NCI-H82 (cell line): ENCODE data around the gene THUMPD3.

Source experiments
- DNase-seq: peaks from one replicate; lab custom pipeline; 2025; lab: John Stamatoyannopoulos, UW

Gene THUMPD3

DNA sequence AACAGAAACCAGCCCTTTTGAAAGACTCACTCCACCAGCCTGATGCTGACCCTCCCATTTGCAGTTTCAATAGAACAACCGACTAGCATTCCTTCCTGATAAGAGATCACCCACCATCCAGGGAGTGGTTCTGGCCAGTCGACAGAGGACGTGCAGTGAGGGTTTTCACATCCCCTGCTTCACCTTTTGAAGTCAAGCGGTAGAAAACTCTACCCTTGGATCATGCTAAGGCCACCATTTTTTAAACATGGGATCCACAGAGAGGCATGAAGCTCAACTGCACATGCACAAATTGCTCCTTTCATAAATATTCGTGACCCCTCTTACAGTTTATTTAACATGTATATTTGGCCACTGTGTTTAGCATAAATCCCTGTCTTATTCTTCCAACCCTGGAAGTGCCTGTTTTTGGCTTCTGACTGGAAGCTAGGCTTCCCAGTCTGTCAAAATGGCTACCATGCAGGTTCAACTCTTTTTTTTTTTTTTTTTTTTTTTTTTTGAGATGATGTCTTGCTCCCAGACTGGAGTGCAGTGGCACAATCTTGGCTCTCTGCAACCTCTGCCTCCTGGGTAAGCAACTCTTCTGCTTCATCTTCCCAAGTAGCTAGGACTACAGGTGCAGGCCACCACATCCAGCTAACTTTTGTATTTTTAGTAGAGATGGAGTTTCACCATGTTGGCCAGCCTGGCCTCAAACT, 1.0 kb upstream of the THUMPD3 start:
- no peak for DNase-seq

DNA sequence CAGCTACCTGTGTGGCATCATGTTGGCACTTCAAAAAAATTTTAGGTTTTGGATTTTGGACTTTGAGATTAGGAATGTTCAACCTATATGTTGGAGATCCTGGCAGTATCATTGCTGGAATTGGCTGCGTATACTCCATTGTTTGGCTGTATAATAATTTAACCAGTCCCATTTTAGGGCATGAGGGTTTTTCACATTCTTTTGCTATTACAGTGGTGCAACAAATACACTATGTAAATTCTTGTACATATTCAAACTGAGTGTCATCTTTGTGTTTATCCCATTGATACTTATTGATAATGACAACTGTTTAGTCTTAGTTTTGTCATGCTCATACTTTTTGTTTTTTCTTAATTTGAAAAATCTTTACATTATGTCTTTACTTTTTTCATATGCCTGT, 6.7 kb downstream of the THUMPD3 start:
- DNase-seq = no peak

DNA sequence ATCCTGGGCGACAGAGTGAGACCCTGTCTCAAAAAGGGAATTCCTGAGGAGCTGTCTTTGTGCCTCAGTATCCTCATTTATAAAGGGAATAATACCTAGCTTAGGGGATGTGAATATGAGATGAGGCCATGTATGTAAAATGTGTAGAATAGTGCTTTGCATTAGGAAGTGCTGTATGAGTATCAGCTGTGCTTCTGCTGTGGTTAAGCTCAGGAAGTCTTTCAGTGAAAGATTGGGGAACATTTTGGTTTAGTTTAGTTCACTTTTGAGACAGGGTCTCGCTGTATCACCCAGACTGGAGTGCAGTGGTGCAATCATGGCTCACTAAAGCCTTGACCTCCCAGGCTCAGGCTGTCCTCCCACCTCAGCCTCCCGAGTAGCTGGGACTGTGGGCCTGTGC, 10.6 kb downstream of the THUMPD3 start:
- no peak for DNase-seq

DNA sequence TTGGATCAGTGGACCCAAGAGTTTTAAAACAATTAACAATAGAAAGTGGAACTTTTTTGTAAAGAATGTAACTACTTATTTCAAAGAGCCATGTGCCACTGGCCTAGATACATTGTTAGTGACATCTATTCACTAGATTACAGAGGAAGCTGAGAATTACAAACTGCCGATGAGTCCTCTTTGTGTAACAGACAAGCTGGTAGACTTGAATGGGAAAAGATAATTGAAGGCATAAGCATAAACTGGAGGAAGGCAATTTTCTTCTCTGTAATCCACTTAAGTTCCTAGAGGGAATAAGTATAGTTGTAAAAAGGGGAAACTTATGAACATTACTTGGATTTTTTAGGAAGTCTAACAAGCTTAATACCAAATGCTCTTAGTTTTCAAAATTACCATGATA, 15.1 kb downstream of the THUMPD3 start:
- DNase-seq = peak; percentile 22

DNA sequence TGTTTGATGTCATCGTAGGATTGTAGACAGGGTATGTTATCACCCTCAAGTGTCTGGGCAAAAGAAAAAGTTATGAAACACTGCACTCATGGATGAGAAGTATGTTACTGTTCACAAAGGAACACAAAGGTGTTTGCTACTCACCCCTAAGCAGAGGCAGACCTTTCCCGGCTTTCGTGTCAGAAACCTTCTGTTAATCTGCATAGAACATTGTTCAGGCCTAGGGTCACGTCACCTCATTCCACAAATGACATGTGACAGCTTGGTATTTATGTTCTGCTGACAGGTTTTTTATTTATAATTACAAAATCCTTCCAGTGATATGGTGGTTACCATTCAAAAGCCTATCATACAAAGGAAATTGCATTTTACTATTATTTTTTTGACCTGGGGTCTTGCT, 16.5 kb downstream of the THUMPD3 start:
- no peak for DNase-seq

DNA sequence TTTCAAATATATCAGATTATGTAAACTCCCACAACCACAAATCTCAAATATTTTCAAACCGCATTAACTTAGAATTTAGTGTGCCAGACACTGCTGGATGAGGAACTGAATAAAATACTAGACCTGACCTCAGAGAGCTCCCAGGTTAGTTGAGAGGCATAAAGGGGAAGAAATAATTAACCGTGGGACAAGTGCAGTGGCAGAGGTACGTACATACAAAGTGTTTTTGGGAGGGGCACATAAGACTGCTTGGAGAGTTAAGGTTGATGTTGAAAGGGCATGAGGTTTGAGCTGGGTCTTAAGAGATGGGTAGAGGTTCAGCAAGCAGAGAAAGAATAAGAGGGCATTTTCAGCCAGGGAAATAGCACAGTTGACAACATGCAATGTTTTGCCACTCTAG, 17.2 kb downstream of the THUMPD3 start:
- DNase-seq = no peak

DNA sequence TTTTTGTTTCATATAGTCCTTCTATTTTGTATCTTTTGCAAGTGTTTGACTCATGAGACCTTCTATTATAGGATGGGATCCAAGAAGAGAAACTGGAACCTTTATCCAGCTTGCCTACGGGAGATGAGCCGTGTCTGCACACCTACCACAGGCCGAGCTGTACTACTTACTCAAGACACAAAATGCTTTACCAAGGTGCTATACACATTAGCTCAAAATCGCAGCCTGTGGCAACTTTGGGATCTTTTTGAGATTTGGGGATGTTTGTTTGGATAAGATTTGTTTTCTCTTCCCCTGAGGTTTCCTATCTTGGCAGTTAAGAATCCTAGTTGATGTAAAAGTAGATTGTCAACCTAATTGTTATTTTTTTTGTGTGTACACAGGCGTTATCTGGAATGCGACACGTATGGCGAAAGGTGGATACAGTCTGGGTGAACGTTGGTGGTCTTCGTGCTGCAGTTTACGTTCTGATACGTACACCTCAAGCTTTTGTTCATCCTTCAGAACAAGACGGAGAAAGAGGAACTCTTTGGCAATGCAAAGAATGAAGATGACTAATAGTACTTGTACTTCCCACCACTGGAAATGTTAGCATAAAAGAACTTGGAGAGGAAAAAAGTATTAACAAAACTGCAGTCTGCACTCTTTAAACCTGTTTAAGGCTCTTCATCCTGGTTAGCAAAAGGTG, 21.4 kb downstream of the THUMPD3 start:
- DNase-seq = no peak

DNA sequence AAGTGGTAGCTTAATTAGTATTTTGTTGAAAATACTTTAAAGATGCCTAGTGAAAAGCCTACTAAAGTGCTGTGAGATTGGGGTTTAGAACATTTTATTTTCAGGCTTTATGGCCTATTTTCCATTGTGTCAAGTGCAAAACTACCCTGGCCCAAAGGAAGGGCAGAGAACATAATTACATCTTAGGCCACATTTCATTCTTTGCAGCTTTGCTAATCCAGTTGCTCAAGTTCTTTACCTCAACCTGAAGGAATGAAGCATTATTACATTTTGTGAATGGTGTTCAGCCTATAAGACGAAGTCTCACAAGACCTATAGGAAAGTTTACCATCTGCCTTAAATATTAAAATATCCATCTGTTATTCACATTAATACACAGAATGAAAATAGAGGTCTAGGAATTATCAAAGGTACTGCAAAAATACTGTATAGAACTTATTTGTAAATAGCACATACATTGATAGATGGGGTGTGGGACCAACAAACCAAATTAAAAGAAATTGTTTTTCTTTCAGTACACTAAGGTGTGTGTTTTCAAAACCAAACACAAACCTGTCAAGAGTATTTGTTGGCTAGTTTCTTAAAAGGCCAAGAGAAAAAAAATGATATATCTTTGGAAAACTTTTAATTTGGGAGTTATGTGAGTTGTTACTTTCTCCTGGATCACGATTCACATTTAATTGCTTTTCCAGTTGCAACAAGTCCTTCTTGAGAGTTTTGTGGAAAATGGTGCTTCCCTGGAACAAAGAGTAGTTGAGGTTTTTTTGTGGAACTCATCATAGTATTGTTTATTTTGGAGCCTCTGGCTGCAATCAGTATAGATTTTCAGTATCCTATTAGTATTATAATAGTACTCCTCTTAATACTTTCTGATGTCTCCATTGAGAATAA, 22.6 kb downstream of the THUMPD3 start:
- DNase-seq = no peak

DNA sequence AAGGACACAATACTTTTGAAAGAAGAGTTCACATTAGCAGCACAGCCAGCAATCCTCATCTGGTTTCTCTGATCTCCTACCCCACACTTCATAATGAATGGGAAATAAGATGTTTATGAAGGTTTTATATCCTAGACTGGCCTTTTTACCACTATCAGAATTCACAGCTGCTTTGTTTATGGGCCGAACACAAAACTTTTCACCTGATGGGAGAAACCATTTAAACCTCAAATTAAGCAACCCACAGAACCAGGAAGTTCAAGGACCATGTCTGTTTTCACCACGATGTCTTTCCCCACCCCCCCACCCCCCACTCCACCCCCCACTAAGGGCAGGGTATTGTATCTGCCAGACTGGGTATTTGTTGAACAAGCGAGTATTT, 23.2 kb downstream of the THUMPD3 start:
- no peak for DNase-seq

DNA sequence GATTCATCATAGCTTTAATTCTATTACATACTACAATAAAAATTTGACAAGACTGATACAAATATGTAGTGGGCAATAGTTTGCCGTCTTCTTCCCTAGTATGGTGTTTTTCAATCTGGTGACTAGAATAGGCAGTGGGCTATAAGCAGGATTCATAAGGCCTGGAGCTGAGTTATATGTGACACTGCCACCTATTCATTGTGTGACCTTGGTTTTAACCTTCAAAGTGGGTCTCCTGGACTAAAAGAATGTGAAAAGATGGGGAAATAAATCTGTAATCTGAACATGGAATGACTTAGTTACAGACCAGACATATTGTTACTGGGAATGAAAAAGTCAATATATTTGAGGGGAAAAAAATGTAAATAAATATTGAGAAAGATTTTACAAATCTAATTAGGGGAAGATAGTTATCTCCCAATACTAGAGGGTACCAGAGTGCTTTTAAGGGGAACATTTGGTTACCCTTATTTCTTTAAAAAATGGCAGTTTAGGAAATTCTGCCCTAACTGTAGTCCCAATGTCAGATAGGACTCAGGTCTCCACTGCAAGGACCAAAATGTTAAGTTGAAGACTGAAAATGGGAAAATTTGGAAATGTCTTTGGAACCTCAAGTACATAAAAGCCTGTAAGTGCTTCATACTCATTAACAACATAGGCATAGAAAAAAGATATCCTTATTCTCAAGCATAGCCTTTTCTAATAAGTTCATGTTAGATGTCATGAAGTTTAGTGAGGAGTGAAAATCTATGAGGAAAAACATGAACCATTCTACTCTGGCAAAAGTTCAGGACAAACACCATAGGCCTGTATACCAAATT, 23.9 kb downstream of the THUMPD3 start:
- no peak for DNase-seq

DNA sequence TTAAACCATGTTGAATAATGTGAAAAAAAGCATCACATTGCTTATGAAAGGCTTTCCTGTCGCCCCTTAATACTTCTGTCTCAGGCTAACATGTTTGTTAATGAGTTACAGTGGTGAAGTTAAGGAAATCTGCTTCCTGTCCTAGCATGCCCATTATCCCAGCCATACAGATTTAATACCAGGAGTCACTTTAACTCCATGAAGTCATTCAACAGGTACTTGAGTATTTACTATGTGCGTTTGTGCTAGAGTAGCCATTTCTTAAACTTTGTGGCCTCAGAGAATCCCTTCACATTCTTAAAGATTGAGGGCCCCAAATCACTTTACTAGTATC, 24.4 kb downstream of the THUMPD3 start:
- no peak for DNase-seq

DNA sequence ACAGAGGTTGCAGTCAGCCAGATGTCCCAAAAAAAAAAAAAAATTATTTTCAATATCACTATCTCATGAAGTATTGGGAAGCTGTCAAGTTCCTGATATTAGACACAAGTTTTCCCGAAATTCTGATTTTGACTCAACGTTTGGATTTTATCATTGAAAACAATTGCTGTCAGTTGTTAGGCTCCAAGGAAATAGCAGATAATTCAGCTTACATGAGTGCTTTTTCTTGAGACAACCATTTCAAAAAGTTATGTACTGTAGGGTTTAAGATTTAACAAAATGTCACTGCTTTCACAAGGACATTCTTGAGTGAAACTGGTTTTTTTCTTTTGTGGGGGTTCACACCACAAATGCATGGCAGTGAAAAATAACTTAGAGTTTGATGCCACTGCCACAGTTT, 25.3 kb downstream of the THUMPD3 start:
- no peak for DNase-seq

DNA sequence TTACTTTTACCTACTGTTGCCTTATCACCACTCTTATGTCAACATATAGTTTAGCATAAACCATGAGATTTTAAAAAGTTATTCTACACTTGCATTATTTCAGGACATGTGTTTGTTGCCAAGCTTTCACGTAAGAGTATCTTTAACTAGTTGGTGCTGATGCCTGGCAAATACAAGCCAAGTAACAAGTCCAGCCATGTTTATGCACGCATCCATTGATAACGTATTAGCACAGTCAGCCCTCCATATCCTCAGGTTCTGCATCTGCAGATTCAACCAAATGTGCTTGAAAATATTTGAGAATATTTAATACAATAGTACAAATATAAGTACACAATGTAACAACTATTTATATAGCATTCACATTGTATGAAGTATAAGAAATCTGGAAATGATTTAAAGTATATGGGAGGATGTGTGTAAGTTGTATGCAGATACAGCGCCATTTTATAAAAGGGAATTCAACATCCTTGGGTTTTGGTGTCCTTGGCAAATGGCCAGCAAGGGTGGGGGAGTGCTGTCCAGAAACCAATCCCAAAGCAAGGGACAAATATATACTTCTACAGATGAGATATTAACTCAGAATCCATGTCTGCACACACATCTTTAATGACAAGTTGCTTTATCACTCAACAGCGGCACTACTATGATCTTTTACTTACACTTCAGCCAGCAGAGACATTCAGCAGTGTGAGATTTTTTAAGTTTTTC, 25.9 kb downstream of the THUMPD3 start:
- DNase-seq = no peak

DNA sequence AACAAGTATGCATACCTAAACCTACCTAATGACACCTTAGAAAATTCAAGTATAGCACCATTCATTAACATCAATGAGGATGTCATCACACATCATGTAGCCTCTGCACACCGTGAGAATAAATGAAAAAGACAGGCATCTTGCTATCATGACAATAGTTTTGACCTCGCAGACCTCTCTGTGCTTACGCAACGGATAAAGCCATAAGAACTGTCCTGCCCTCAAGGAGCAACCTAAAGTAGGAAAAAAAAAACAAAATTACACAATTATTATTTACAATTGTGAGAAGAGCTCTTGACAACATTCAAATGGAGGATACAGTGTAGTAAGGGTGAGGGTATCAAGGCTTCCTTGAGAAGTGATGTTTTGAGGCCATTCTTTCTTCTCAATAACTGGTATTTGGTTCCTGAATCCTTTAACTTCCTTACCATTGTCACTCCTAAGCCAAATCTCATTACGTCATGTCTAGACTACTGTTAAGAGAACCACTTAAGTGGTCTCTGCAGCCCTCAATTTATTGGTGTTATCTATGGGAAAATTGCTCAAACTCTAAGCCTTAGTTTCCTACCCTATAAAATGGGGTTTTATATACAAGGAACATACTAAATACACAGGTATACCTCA, 27.5 kb downstream of the THUMPD3 start:
- peak; percentile 18 for DNase-seq

DNA sequence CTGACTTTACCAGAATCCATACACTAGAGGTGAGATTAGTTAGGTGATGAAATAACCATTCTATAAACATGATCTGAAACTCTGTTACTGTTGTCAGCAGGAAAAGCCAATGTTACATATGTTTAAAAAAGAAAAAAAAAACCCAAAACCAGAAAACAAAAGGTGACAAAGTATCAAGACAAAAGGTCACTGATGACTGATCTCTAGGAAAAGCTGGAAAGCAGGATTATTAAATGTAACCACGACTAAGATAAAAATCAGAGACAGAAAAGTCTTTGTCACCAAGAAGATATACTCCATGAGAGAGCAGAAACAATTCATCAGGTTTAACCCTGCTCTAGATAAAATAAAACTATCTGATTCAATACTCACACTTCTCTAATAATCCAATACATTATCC, 29.2 kb downstream of the THUMPD3 start:
- DNase-seq = no peak

DNA sequence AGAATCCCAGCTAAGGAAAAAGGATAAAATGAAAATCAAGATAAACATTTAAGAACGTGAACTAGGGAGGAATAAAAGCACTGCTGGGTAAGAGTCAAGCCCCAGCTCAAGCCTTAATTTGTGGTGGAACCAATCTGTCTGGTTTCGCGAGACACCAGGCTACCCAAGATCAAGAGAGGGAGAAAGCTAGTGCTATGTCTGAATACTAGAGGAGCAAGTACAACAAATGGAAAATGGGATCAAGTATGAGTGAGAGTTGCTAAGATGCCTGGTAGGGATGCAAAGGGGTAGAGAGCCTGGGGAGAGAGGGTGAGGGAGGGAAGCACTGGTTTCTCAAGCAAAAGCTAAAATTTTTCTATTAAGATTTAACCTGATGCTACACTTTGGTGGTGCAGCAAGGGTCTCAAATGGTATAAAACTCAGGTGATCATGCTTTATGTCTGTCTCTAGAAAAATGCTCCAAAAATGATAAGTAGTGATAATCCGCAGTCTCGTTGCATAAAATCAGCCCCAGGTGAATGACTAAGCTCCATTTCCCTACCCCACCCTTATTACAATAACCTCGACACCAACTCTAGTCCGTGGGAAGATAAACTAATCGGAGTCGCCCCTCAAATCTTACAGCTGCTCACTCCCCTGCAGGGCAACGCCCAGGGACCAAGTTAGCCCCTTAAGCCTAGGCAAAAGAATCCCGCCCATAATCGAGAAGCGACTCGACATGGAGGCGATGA, 32.9 kb downstream of the THUMPD3 start:
- no peak for DNase-seq

DNA sequence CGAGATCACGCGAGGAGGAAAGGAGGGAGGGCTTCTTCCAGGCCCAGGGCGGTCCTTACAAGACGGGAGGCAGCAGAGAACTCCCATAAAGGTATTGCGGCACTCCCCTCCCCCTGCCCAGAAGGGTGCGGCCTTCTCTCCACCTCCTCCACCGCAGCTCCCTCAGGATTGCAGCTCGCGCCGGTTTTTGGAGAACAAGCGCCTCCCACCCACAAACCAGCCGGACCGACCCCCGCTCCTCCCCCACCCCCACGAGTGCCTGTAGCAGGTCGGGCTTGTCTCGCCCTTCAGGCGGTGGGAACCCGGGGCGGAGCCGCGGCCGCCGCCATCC, 33.4 kb downstream of the THUMPD3 start:
- DNase-seq = peak; percentile 95

DNA sequence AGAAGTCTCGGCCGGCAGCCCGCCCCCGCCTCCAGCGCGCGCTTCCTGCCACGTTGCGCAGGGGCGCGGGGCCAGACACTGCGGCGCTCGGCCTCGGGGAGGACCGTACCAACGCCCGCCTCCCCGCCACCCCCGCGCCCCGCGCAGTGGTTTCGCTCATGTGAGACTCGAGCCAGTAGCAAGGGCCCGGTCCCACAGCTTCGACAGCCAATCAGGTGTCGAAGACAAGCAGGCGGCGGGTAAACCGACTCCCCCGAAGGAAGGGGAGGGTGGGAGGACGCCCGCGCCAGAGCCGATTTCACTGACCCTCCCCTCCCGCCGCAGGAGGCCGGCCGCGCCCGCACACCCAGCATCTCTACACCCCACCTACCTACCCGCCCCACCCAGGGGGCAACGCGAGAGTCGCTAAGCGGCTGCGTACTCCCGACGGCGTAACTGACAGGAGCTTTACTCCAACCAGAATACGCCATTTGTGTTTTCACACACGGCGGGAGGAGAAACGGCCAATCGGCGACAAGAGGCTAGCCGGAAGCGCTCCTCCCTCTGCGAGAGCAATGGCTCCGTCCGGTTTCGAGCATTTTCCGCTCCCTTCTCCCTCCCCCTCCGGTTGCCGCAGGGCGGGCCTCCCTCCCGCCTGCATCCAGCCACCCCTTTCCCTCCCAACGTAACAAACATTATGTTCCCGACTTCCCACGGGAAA, 33.9 kb downstream of the THUMPD3 start:
- peak; percentile 98 for DNase-seq

DNA sequence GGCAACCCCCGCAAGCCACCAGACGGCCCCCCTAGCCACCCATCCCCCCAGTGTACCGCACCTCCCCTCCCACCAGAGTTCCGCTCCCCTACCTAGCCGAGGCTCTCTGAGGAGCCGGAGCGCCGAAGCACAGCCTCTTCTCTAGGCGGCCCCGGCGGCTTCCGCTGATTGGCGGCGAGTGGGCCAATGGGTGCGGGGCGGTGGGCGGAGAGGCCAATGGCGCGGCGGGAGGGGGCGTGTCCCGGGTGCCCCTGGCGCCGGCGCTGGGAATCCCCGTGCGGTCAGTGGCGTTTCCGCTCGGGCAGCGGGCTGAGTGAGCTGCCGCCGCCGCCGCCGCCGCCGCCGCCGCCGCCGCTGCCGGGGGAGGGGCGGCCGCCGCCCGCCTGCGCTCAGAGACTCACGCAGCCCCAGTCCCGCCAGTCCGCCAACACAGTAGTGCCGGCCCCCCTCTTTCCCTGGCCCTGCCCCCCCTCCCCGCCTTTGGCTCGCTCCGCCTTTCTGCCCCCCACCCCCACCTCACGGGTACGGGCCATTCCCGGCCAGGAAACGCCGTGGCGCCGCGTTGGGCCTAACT, 34.6 kb downstream of the THUMPD3 start, which contains the start of gene SETD5:
Gene SETD5, plus strand, starts transcription at position 284 of the 574 bp plus-strand sequence. CDS start 31,324 bp downstream, outside the sequence.
- DNase-seq = peak; percentile 96
